Retinal pigment epithelial cell (primary cell): Measurements from ENCODE around the gene GFPT2.
A peak's percentile ranks its signal among the peaks of the same experiment; 100 is the strongest.

Source experiments
- DNase-seq: peaks from one replicate; pipeline ENCODE4 v3.0.0-alpha.2; 2010; ENCODE audit warnings: low read depth
- H3K4me3 ChIP-seq: 2 replicates; pipeline ENCODE4 v1.5.1; 2011; ENCODE audit warnings: mild to moderate bottlenecking, low read length, control low read depth, moderate library complexity
- CTCF ChIP-seq: conservative IDR thresholded peaks from 2 replicates; pipeline ENCODE4 v1.5.1; 2011; ENCODE audit warnings: low read depth, low read length, control low read depth, inconsistent platforms

Gene GFPT2

GRCh38 chr5:180353048-180353979 lies at the start of gene GFPT2:
Gene GFPT2, minus strand, starts transcription at chr5:180353336. Its CDS starts 119 bp downstream, at chr5:180353217.
- TF ChIP-seq CTCF: no peak
- no peak for DNase-seq
- H3K4me3 ChIP-seq: peak within 1 kb of the TSS; percentile 72

GRCh38 chr5:180402716-180403115 lies 49.6 kb upstream of the GFPT2 start:
- no peak for TF ChIP-seq CTCF
- no peak for DNase-seq
- no peak overlapping the region for H3K4me3 ChIP-seq

- no peak for TF ChIP-seq CTCF
- DNase-seq: no peak
- no peak overlapping the region for H3K4me3 ChIP-seq
These were observed 48.2 kb upstream of the GFPT2 start for GRCh38 chr5:180401229-180401907.

GRCh38 chr5:180400416-180400815 lies 47.3 kb upstream of the GFPT2 start:
- DNase-seq: no peak
- no peak overlapping the region for H3K4me3 ChIP-seq
- no peak for TF ChIP-seq CTCF

- H3K4me3 ChIP-seq: no peak overlapping the region
- DNase-seq: no peak
- no peak for TF ChIP-seq CTCF
These were observed 46.5 kb upstream of the GFPT2 start for GRCh38 chr5:180399401-180400215.

GRCh38 chr5:180396926-180397325 lies 43.8 kb upstream of the GFPT2 start:
- DNase-seq: no peak
- TF ChIP-seq CTCF: no peak
- H3K4me3 ChIP-seq: no peak overlapping the region
